NCI-H748 (cell line): ENCODE measurements around the gene CFAP100.

Experiments
- DNase-seq: peaks from one replicate; lab custom pipeline; 2025; ENCODE audit not compliant: unreplicated experiment; lab: John Stamatoyannopoulos, UW

Gene CFAP100

DNA sequence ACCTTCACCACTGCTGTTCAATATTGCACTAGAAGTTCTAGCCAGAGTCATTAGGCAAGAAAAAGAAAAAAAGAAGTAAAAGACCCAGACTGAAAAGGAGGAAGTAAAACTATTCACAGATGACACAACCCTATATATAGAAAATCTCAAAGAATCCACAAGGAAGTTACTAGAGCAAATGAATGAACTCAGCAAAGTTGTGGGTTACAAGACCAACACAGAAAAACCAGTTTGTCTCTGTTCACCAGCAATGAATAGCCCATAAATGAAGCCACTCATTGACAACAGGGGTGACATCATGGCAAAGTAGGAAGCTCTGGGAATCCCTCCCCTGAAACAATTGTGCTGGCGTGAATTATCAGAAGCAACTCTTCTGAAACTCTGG, 4.6 kb downstream of the CFAP100 start:
- DNase-seq = no peak

DNA sequence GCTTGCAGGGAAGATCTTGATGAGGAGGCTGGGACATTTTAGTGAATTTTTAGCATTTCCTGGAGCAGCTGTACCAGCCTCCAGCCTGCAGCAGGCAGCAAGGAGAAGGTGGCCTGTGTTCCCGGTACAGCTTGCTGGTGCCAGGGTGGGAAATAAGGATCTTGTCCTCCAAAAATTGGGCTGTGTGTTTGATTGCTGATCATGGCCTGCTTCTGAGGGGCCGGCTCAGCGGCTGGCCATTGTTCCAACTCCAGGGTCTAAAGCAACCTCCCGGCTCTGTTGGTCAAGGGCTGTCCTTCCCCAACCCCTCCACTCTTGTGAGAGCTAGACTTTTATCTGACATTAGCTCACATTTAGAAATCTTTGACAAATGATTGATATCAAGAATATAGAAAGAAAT, 5.0 kb downstream of the CFAP100 start:
- DNase-seq = no peak

DNA sequence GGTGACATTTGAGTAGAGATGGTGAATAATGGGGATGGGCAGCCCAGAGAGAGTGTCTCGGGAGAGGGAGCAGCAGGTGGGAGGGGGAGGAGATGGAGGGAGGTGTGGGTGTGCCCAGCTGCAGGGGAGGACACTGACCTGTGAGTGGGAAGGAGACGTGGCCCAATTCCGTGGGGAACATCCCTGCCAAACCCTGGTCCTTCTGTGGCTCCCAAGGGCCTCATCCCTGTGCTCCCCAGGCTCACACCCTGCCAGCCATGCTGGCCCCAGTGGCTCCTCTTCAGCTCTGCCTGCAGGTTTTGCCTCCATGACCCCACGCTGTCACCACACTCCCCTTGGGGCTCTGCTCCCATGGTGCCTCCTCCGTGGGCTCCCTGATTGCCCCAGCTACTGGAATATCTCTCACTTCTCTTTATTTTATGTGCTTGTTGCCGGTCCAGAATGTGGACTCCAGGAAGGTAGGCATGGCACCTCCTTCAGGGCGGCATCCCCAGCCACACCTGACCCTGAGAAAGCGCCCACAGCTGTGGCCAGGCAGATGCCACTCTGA, 7.0 kb downstream of the CFAP100 start:
- DNase-seq = no peak

DNA sequence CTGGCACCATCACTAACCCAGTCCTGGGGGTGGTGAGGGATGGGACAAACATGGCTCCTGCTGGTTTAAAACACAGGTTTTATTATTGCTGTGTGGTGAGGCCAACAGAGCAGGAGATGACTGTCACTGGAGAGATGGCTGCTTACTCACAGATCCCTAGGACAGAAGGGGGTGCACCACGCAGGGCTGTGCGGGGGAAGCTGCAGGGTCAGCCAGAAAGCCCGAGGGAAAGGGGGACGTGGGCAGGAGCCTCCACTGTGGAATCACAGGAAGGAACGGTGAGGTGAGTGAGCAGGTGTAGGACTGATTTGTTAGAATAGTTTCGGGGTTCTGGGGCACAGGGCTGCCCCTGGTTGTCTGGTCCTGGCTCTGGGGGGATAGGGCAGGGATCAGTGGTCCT, 7.5 kb downstream of the CFAP100 start:
- DNase-seq = no peak

DNA sequence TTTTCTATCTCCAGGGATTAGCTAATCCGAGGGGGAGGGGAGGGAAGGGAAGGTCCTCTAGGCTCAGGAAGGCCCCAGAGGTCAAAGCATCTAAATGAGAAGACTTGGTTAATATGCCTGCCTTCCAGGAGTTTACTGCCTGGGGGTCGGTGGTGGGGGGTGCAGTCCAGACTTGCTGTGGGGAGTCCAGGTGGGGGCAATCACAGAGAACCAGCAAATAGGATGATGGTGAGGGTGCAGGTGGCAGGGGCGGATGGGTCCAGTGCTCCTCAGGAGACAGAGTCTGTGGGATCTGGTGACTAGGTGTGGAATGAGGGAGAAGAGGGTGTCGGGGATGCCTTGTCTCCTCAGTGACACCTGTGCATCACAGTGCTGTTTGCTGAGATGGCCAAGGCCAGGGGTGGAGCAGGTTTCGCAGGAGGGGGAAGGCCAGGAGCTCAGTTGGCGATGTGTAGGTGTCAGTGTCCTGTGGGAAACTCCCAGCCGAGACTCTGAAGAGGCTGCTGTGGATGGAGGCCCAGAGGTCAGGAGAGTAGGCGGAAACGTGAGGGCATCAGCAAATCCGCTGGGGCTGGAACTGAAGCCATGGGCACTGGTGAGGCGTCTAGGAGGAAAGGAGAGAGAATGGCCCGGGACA, 8.1 kb downstream of the CFAP100 start:
- DNase-seq = no peak

DNA sequence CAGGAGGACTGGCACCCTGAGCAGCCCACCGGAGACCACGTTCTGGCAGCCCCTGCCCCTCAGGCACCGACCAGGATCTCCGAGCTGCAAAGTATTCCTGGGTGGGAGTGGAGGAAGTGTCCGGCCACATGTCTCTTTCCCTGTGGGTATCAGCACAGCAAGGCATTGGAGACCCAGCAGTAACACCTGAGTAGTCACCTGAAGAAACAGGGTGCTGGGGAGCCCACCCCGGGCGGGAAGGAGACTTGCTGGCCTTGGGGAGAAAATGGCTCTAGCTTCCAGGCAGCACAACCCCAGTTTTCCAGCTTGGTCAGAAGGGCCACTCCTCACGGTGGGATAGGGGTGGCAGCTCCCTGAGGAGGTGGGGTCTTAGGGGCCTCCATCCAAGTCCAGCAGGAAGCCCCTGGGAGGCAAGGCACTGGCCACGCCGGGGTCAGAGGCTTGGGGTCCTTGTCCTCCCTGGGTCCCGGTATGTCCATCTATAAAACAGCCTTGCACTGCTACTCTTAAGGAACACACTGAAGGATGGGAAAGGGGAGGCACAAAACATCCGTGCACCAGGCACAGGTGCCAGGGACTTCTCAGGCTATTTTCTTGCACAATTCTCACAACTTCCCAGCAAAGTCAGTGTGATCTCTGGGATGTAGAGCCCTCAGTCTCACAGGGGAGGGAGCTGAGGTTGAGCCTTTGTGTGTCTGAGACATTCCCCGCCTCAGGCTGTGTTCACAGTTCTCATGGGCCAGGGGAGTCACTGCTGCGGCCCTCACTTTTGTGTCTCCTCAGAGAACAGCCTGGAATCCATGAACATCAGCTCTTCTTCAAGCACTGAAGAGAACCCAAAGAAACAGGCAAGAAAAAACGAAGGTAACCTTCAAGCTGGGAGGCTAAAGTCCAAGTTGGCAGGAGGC, 11.9 kb downstream of the CFAP100 start:
- DNase-seq = no peak

DNA sequence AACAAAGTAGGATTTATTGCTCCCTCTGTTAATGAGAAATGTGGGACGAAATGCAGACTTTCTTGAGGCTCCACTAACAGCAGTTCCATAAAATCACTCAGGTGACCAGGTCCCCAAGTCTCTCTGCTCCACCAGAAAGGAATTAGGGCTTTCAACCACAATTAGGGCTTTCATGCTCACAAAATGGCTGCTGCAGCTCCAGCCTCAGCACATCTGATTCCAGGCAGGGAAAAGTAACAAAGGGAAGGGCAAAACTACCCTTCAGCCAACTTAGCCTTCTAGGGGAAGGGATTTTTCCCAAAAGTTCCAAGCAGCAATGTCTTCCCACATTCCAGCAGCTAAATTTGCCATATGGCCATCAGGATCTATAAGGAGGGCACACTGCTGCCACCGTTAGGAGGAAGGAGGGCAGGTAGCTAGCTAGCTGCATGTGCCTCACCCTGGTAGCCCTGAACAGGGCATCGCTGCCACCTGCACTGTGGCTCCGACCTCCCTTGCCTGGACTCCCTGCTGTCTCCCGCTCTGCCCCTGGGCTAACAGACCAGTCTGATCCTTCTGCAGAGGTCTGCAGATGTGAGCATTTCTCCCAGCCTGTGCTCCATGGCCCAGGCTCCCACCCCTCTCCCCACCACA, 12.8 kb downstream of the CFAP100 start:
- no peak for DNase-seq

DNA sequence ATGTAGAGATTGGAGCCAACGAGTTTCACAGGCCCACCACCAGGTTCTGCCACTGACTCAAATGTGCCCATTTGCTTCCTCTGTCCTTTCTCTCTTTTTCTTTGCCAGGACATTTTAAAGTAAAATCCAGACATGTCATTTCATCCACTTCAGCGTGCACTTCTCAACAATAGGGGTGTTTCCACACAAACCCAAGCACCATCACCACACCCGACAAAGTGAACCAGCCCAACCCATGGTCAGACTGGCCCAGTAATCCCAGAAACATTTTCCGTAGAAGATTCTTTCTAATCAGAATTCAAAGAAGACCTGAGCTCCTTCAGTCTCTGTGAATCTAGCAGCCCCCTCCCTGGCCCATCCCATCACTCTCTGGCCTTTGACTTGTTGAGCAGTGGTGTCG, 13.4 kb downstream of the CFAP100 start:
- no peak for DNase-seq

DNA sequence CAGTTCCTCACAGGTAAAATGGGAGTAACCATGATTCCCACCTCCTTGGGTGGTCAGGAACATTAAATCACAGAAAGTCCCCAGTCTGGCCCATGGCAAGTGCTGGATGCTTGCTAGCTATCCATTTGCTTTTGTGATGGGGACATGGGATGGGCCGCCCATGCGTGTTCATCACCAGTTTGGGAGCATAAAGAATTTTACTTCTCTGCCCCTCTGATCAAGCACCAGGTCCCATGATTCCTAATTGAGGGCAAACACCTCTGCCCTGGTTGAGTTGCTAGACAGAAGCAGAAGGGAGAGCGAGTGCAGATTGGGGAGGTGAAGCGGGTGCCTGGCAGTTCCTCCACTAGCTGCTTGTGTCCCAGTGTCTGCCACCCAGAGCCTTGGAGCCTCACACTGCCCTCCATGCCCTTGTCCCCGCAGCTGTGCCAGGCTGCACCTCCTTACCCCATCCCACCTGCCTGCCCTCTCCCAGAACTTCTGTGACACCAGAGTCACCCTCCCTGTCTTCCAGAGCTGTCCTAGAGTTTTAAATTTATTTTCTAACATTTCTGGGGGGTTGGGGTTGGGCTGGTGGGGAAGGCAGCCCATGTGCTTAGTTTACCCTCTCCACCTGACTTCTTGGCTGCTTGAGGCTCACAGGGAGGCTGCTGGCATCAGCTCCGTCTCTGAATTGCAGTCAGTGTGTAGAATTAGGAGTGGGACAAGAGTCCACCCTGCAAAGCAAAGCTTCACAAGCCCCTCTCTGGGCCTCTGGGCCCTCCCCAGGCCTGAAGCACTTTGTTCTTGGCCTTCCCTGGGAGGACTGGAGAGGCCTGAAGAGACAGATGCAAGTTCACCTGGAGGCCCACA, 18.4 kb downstream of the CFAP100 start:
- DNase-seq = no peak

DNA sequence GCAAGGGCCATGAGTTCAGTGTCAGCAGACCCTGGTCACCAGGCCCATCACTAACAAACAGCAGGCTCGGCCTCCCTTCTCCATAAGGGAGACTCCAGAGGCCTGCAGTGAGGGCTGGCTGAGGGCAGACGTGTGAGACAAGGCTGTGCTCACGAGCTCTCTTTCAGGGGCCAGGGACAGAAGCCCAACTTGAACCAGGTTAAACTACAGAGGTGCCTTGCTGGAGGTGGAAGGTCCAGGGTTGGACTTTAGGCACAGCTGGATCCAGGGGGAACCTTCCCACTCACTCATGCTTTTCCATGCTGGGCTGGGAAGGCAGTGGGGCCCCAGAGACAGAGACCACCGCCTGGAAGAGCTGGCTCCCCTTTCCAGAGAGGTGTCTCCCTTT, 19.0 kb downstream of the CFAP100 start:
- DNase-seq = no peak

DNA sequence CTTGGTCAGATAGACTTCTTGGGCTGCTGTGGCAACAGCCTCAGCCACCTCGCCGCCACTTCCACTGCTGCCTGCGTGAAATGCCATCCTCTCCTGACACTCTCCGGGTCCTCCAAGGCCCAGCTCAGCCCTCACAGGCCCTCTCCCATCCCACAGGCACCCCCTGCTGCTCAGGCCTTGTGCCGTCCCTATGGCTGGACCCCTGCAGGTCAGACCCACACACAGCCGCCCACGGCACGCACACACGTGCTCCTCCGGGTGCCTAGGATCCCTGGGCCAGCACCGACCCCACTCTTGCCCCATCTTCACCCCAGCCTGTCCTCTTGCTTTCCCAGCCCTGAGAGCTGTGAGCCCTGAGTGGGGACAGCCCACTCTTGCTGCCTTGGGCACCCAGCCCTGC, 19.7 kb downstream of the CFAP100 start:
- no peak for DNase-seq

DNA sequence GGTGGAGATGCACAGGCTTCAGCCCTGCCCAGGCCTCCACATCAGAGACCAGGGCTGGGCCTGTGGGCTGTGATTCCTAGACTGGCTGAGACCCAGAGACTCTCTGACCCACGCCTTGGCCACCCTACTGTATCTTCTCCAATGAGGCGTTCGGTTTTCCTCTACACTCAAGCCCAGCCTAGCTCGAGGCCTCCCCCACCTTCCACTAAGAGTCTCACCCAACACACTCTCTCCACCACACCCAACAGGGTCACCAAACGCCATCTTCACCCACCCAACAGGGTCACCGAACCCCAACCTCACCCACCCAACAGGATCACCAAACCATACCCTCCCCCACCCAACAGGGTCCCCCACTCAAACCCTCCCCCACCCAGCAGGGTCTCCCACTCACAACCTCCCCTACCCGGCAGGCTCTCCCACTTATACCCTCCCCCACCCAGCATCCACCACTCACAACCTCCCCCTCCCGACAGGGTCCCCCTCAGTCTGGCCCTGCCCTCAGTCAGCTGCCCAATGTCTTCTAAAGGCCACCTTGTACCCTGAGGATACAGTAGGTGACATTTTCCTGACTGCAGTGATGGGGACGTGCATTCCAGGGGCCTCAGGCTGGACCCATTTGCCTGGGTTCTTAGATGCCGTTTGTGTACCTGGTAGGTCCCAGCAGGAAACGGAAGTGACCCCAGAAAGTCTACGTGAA, 20.4 kb downstream of the CFAP100 start:
- DNase-seq = no peak

DNA sequence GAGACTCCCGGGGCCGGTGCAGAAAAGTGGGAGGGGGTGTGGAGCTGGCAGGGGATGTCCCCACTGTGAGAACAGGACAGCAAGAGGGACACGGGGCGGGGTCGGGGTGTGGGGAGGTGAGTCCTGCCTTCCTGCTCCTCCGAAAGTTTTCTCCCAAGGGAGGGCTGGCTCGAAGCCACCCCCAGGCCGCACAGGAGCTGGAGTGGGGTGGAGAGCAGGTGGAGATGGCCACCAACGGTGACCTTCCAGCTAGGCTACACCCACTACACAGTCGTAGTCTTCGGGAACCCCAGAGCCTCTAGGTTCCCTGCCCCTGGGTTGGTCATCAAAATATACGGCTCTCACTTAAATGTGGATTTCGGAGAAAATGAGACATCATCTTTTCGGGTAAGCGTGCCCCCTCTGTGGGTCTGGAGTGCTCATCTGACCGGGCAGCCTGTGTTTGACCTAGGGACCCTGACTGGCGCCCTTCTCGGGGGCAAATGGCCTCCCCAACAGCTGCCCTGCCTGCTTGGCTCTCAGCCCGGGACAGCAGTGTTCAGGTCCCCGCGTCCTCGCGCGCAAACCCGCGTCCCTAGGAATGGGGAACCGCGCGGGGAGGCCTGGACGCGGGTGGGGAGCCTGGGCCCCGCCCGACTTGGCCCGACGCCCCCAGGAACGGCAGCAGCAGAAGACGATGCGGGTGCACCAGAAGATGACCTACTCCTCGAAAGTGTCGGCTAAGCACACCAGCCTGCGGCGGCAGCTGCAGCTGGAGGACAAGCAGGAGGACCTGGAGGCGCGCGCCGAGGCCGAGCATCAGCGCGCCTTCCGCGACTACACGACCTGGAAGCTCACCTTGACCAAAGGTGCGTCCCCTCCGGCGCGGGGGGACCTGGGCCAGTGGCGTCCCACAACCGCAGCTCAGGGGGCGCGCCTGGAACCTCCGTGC, 21.2 kb downstream of the CFAP100 start:
- DNase-seq = no peak

DNA sequence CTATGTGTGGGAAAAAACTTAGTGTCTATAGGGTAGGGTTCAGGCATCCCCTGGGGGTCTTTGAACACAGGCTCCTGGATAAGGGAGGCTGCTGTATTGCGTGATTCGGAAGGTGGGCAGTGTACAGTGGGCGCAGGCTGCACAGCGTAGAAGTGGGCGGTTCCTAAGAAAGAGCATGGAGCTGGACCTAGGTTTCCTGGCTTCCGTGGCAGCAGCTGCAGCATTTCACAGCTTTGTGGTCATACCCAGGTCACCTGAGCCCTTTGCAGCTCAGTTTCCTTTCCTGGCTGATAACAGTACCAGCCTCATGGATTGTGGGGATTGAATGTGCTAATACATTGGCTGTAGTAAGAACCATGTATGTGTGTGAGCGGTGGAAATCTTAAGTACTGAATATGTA, 22.2 kb downstream of the CFAP100 start:
- DNase-seq = no peak

DNA sequence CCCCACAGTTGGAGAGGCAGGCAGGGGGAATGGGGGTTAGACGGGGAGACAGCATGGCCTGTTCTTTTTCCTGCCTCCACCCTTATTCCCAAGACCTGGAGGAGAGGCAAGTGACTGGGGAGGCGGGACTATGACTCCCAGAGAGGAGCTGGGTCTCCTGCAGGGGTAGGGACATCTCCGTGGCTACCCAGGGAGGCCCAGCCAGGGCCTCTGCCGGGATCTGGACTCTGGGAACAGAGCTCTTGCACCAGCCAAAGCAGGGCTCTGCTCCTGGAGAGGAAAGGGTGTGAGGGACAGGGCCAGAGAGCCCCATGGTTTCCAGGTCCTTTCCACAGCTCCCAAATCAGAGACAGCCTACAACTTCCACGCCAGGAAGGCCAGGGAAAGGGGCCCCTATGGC, 22.8 kb downstream of the CFAP100 start:
- DNase-seq = no peak

DNA sequence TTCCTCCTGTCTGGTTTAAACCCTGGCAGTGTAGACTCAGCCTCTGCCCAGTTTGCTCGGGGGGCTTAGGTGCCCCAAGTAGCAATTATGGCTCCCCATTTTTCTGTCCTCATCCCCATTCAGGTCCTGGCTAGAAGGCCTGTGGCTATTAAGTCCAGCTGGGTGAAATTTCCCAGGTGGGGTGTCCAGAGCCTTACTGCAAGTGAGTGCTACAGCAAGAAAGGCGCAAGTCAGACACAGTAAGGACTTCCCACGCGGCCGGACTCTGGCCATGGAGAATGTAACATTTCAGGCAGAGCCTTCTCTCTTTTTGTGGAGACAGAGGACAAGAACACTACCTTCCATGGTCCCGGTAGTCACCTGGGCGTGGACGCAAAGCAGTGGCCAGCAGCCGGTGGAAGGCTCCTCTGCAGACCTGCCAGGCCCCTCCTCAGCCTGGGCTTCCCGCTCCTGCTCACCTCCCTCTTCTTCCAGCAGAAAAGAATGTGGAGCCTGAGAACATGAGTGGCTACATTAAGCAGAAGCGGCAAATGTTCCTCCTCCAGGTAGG, 23.3 kb downstream of the CFAP100 start:
- DNase-seq = no peak

DNA sequence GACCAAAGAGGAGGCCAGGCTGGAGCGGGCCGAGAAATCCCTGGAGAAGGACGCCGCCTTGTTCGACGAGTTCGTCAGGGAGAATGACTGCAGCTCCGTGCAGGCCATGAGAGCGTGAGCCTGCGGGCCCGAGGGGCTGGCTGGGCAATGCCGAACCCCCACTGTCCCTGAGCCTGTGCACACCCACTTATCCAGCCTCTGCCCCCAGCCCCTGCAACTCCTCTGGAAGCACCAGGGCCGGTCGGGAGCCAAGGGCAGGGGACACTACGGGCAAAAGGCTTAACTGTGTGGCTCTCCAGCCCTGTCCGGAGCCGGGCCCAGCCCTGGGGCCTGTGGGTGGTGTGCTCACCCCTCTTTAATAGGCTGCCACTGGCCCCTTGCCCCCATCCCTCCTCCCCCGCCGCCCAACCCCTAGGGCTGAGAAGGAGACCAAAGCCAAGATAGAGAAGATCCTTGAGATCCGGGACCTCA, 24.0 kb downstream of the CFAP100 start:
- DNase-seq = no peak

DNA sequence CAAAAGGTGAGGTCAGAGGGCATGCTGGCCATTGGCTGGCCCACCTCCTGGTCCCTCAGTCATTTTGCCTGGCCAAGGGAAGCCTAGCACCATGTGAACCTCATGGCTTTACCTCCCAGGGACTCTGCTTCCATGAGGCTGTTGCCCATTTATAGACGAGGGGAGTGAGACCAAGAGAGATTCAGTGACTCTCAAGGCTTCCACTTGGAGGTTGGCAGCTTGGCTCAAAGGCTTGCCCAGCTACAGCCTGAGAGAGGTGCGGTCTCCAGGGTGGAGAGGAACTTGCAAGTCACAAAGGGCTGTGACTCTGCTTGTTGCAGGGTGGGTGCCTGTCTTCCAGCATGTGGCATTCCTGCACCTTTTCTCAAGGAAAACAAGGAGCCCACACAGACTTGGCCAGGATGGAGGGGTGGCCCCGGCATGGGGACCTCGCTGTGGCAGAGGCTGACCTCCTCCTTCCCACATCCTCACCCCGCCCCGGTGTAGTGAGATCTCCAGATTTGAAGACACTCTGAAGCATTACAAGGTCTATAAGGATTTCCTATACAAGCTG, 24.5 kb downstream of the CFAP100 start:
- DNase-seq = no peak
